RWPE1 (cell line): Measurements from ENCODE around the gene RNH1.

ENCODE experiments used
- CTCF ChIA-PET: fragments of 350-600 bp; sonication (Branson Sonifier 250); formaldehyde crosslinking; extraction: SDS; loops from one replicate; lab custom pipeline; 2021; lab: Yijun Ruan, JAX
- POLR2A ChIA-PET: fragments of 400-600 bp; formaldehyde crosslinking; extraction: SDS; loops from one replicate; lab custom pipeline; 2020; ENCODE audit warnings: antibody characterized with exemption; ENCODE audit not compliant: low non-redundant PET; lab: Yijun Ruan, JAX
- DNase-seq: peaks from one replicate; pipeline ENCODE4 v3.0.0; 2012; ENCODE audit warnings: low spot score
- H3K27ac ChIP-seq: fragments of 450-650 bp; 2 replicates; pipeline ENCODE4 v1.5.1; 2017
- CTCF ChIP-seq: fragments of 450-650 bp; conservative IDR thresholded peaks from 2 replicates; pipeline ENCODE4 v1.5.1; 2017; ENCODE audit warnings: low read depth, mild to moderate bottlenecking

RNH1 gene

GRCh38 chr11:450809-451451 is 56.1 kb downstream of the RNH1 start:
- peak overlapping the region; percentile 92 for H3K27ac ChIP-seq
- POLR2A ChIA-PET: interaction anchor here (0.6 to 0.9 kb wide), 3 partner anchors 10 to 58 kb away, joined by 3 to 6 read pairs (median 3); no protein-coding TSS in a partner anchor
- TF ChIP-seq CTCF: peak; percentile 61
- peak; percentile 64 for DNase-seq
- CTCF ChIA-PET: interaction anchor here (0.6 to 1.1 kb wide), 8 partner anchors 11 to 227 kb away, joined by 3 to 5 read pairs (median 3); no protein-coding TSS in a partner anchor

- POLR2A ChIA-PET: interaction anchor here (0.6 kb wide), 3 partner anchors 39 to 1305 kb away, joined by 3 to 4 read pairs (median 3); no protein-coding TSS in a partner anchor
- CTCF ChIA-PET: interaction anchor here (0.6 to 1.1 kb wide), 8 partner anchors 10 to 200 kb away, joined by 3 to 5 read pairs (median 3); no protein-coding TSS in a partner anchor
- peak; percentile 90 for DNase-seq
- no peak for TF ChIP-seq CTCF
- peak within 1 kb of the TSS; percentile 92 for H3K27ac ChIP-seq
Measured at GRCh38 chr11:449889-450808, 56.9 kb downstream of the RNH1 start, which contains the start of gene PTDSS2. Gene PTDSS2, plus strand, starts transcription at chr11:450279. Its CDS starts 177 bp downstream, at chr11:450456.

- ChIA-PET POLR2A (interaction anchor here (0.7 to 0.8 kb wide), 2 partner anchors 31 to 37 kb away, joined by 3 to 5 read pairs; no protein-coding TSS in a partner anchor), CTCF (interaction anchor here (0.6 to 1.6 kb wide), 19 partner anchors 9 to 83 kb away, joined by 3 to 18 read pairs (median 4); no protein-coding TSS in a partner anchor)
- H3K27ac ChIP-seq: peak overlapping the region; percentile 92
- peak; percentile 90 for TF ChIP-seq CTCF
- DNase-seq: peak; percentile 91
Measured at GRCh38 chr11:447923-448731, 58.9 kb downstream of the RNH1 start.

- peak overlapping the region; percentile 92 for H3K27ac ChIP-seq
- no peak for TF ChIP-seq CTCF
- ChIA-PET POLR2A (interaction anchor here (0.7 kb wide), 2 partner anchors 39 to 68 kb away, joined by 3 to 11 read pairs; no protein-coding TSS in a partner anchor), CTCF (no interaction called here)
- peak; percentile 54 for DNase-seq
Measured at GRCh38 chr11:446891-447290, 60.2 kb downstream of the RNH1 start.

GRCh38 chr11:445765-446588 is 61.1 kb downstream of the RNH1 start:
- no peak for DNase-seq
- CTCF ChIA-PET: no interaction called here
- POLR2A ChIA-PET: no interaction called here
- H3K27ac ChIP-seq: peak overlapping the region; percentile 92
- TF ChIP-seq CTCF: no peak
